Testis (tissue), 2 donors: ENCODE results near the gene TMEM269.

Experiments
- POLR2A ChIP-seq: fragments of 450-650 bp; IDR thresholded peaks from one replicate; pipeline ENCODE4 v1.6.1; 2017; ENCODE audit warnings: antibody characterized with exemption, mild to moderate bottlenecking, moderate library complexity
- TF ChIP-seq, protein P1 (sequence below), 3 experiments: fragments of 450-650 bp in 2 of 3; fragments of 200-600 bp in 1 of 3; sonication (generic) in 1 of 3; IDR thresholded peaks; one replicate each; pipeline ENCODE4 v1.5.1; 2016 to 2019; ENCODE audit warnings: antibody characterized with exemption in 3 of 3, mild to moderate bottlenecking in 2 of 3, moderate library complexity in 1 of 3

DNA sequence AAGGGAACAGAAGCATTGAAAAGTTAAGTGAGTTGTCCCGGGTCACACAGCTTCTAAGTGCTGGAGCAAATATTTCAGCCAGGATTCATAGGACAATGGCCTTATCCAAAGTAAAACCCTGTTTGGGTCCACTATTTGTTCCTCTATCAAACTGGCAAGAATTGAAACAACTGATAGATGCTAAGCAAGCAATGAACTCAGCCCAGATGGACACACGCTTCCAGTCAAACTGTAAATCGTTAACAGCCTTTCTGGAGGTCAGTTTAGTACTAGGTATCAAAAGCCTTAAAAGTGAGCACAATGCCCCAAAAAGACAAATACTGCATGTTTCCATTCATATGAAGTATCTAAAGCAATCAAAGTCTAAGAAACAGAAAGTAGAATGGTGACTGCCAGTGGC, 33.2 kb downstream of the TMEM269 start:
- TF ChIP-seq, protein P1, sequence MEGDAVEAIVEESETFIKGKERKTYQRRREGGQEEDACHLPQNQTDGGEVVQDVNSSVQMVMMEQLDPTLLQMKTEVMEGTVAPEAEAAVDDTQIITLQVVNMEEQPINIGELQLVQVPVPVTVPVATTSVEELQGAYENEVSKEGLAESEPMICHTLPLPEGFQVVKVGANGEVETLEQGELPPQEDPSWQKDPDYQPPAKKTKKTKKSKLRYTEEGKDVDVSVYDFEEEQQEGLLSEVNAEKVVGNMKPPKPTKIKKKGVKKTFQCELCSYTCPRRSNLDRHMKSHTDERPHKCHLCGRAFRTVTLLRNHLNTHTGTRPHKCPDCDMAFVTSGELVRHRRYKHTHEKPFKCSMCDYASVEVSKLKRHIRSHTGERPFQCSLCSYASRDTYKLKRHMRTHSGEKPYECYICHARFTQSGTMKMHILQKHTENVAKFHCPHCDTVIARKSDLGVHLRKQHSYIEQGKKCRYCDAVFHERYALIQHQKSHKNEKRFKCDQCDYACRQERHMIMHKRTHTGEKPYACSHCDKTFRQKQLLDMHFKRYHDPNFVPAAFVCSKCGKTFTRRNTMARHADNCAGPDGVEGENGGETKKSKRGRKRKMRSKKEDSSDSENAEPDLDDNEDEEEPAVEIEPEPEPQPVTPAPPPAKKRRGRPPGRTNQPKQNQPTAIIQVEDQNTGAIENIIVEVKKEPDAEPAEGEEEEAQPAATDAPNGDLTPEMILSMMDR (IDR thresholded peaks at IDR 0.05), result no peak
- peak; percentile 18 for TF ChIP-seq POLR2A
